ENCODE data around the gene SSRP1.

DNA sequence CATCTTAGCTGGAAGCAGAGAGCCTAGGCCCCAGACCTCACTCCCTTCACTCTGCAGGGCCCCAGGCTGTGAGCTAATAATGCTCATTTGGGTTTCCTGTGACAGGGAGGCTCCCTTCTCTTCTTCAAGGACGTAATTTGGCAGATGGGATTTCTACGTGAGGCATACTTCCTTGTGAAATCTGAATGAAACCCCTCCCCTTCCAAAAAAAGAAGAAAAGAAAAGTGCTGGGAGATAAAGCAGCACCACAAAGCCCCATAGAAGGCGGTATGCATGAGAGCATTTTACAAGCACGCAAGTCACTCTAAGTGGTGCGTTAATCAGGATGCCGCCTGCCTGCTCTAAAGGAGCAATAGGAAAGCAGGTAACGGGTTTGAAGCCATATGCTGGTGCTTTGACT, 8.1 kb upstream of the SSRP1 start:
- TF ChIP-seq POLR2AphosphoS5 (IDR thresholded peaks at IDR 0.05; ENCODE audit: low read depth, low read length) (no peak), TAF1 (IDR thresholded peaks at IDR 0.05; ENCODE audit: borderline replicate concordance, insufficient read depth, low read length) (no peak)

All from PFSK-1 (cell line).